Testis (tissue), 3 donors: ENCODE measurements around the gene CST2. TPM values are rescaled to one million over a fixed set of nuclear protein-coding genes. Genes with fewer than 3 reads are reported as not detected.
"Not testable (repeated sequence)": the region's sequence is repeated elsewhere in the genome, so short reads cannot be mapped to it uniquely, and the experiment has no call there.

Experiments used
- DNase-seq: peaks from one replicate; pipeline ENCODE4 v3.0.0-alpha.2; 2019
- H3K27ac ChIP-seq, 2 donors: fragments of 200-600 bp; sonication (generic); one replicate each; pipeline ENCODE4 v1.5.1; 2019
- H3K27me3 ChIP-seq: fragments of 200-600 bp; sonication (generic); one replicate; pipeline ENCODE4 v1.5.1; 2019
- H3K36me3 ChIP-seq: fragments of 200-600 bp; sonication (generic); one replicate; pipeline ENCODE4 v1.5.1; 2017; ENCODE audit warnings: low read depth; ENCODE audit errors: missing control alignments
- H3K4me1 ChIP-seq: fragments of 200-600 bp; sonication (generic); one replicate; pipeline ENCODE4 v1.5.1; 2019
- H3K4me3 ChIP-seq, 2 donors: fragments of 200-600 bp; sonication (generic); one replicate each; pipeline ENCODE4 v1.5.1; 2017 to 2019
- H3K9me3 ChIP-seq: fragments of 200-600 bp; sonication (generic); one replicate; pipeline ENCODE4 v1.5.1; 2017
- CTCF ChIP-seq, 3 experiments: fragments of 450-650 bp in 2 of 3; fragments of 200-600 bp in 1 of 3; sonication (generic) in 1 of 3; IDR thresholded peaks; one replicate each; pipeline ENCODE4 v1.5.1; 2016 to 2019; ENCODE audit warnings: antibody characterized with exemption in 3 of 3, mild to moderate bottlenecking in 2 of 3, moderate library complexity in 1 of 3
- POLR2A ChIP-seq: fragments of 450-650 bp; IDR thresholded peaks from one replicate; pipeline ENCODE4 v1.6.1; 2017; ENCODE audit warnings: antibody characterized with exemption, mild to moderate bottlenecking, moderate library complexity
- WGBS, 2 donors: methylation state at CpG; one replicate each; pipeline ENCODE4 v1.1.5; 2018; 5-methylcytosine and 5-hydroxymethylcytosine counted together
- intact Hi-C: fragments of 100-400 bp; cut with DNase I; formaldehyde crosslinking; loops from one replicate; pipeline ENCODE4 v1.15.1; 2023; ENCODE audit warnings: low total_unique reads
- polyA plus RNA-seq: library from polyadenylated mRNA; stranded (reverse); fragments of 350-450 nt; fragmentation: Illumina TruSeq; extraction: RNeasy Lipid Tissue Mini Kit (QIAGEN cat#74804); gene quantifications from one replicate; pipeline ENCODE4 v1.2.3, GENCODE V29; 2014; ENCODE audit warnings: low read depth, low replicate concordance; ENCODE audit not compliant: insufficient read depth
- total RNA-seq, 2 donors: library from RNA; depleted of rRNA; stranded (reverse); fragments of >200 nt; gene quantifications; one replicate each; pipeline ENCODE4 v1.2.3, GENCODE V29; 2016

Gene CST2
- total and polyA plus RNA-seq, 3 donors from 2014 or later: 0.49 TPM; not detected in 2

GRCh38 chr20:23820493-23820892, 6.0 kb downstream of the CST2 start:
- no peak for DNase-seq
- WGBS, 2 donors: 73 to 75% methylated on average over 2 of the region's 2 CpGs
- Histone ChIP-seq H3K27me3 (no peaks in the 10 kb centered on the region), H3K36me3 (no peaks in the 10 kb centered on the region), H3K4me1 (no peaks in the 10 kb centered on the region), H3K27ac (no peak overlapping the region), H3K9me3 (no peaks in the 10 kb centered on the region), H3K4me3 (no peak overlapping the region)
- no peak for TF ChIP-seq POLR2A
- intact Hi-C loops: no loop called here

DNA sequence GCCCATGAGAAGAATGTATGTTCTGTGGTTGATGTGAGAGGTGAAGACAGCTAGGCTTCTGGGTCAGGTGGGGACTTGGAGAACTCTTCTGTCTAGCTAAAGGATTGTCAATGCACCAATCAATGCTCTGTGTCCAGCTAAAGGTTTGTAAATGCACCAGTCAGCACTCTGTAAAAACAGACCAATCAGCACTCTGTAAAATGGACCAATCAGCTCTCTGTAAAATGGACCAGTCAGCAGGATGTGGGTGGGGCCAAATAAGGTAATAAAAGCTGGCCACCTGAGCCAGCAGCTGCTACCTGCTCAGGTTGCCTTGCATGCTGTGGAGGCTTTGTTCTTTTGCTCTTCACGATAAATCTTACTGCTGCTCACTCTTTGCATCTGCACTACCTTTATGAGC, 15.0 kb downstream of the CST2 start:
- DNase-seq, H3K27ac ChIP-seq, H3K4me3 ChIP-seq, H3K27me3 ChIP-seq, intact Hi-C loops, H3K4me1 ChIP-seq, H3K9me3 ChIP-seq, H3K36me3 ChIP-seq: not testable (repeated sequence)
- 89 to 100% methylated on average over 1 of the region's 1 CpG for WGBS, 2 donors

DNA sequence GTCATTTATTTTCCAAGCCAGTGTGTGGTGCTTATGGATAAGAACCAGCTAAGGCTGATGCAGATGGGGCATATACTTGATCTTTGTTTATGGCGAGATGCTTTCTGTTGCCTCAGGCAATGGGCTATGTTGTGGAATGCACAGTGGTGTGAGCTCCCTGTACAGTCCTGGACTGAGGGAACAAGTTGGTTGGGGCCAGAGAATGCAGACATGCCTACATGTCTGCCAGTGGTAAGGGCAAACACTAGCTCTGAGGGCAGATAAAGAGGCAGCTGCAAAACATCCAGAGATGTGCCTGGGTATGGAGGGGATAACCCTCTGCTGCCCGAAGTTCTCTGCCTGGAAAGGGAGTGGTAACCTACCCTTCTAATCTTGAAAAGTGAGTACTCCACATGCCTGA, 16.2 kb downstream of the CST2 start:
- H3K4me3 ChIP-seq, H3K9me3 ChIP-seq, H3K36me3 ChIP-seq, H3K27me3 ChIP-seq, H3K27ac ChIP-seq, intact Hi-C loops, DNase-seq, H3K4me1 ChIP-seq: not testable (repeated sequence)
- 69 to 78% methylated on average over 2 of the region's 2 CpGs for WGBS, 2 donors

DNA sequence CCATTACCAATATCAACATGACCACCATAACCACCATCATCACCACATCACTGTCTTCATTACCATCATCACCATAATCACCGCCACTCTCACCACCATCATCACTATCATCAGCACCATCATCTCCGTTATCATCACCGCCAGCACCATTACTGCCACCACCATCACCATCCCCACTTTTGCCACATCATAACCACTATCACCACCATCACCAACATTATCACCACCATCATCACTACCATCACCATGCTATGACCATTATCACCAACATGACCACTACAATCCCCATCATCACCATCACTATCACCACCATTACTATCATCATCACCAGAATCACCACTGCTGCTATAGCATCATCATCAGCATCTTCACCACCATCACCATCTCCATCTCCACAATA, 25.7 kb downstream of the CST2 start:
- Histone ChIP-seq H3K27me3 (no peaks in the 10 kb centered on the region), H3K4me3 (no peak overlapping the region), H3K9me3 (no peaks in the 10 kb centered on the region), H3K27ac (no peak overlapping the region), H3K36me3 (no peaks in the 10 kb centered on the region), H3K4me1 (no peaks in the 10 kb centered on the region)
- intact Hi-C loops: no loop called here
- TF ChIP-seq CTCF (IDR thresholded peaks at IDR 0.05) (no peak), POLR2A (no peak)
- 97 to 100% methylated on average over 3 of the region's 3 CpGs for WGBS, 2 donors
- DNase-seq: no peak

- peak in 2 of 3 experiments; percentile 34 to 56 for TF ChIP-seq CTCF (IDR thresholded peaks at IDR 0.05)
- H3K27ac ChIP-seq, intact Hi-C loops, H3K4me1 ChIP-seq, H3K9me3 ChIP-seq, H3K27me3 ChIP-seq, H3K4me3 ChIP-seq, H3K36me3 ChIP-seq: not testable (repeated sequence)
- 57 to 61% methylated on average over 4 of the region's 4 CpGs for WGBS, 2 donors
- DNase-seq: peak; percentile 64
Observed at GRCh38 chr20:23799216-23799847, 27.2 kb downstream of the CST2 start.

- no peak overlapping the region for H3K4me3 ChIP-seq
- no peaks in the 10 kb centered on the region for H3K4me1 ChIP-seq
- no peaks in the 10 kb centered on the region for H3K9me3 ChIP-seq
- H3K27ac ChIP-seq: no peak overlapping the region
- DNase-seq: no peak
- intact Hi-C loops: no loop called here
- 88 to 90% methylated on average over 3 of the region's 3 CpGs for WGBS, 2 donors
- TF ChIP-seq CTCF (IDR thresholded peaks at IDR 0.05): no peak
- no peak for TF ChIP-seq POLR2A
- no peaks in the 10 kb centered on the region for H3K27me3 ChIP-seq
- H3K36me3 ChIP-seq: no peaks in the 10 kb centered on the region
Observed at GRCh38 chr20:23795526-23795925, 31.0 kb downstream of the CST2 start.
